Naive thymus-derived CD4-positive, alpha-beta T cell (primary cell): ENCODE data around the gene PFKP. TPM values are rescaled to one million over a fixed set of nuclear protein-coding genes. Genes with fewer than 3 reads are reported as not detected.
A peak's percentile ranks its signal among the peaks of the same experiment; 100 is the strongest.

ENCODE experiments used
- ATAC-seq: fragments of 150-1000 bp; cut with Tn5 transposase; 2 replicates; pipeline ENCODE4 v1.10.0; 2021; ENCODE audit warnings: mild to moderate bottlenecking, moderate library complexity
- CTCF ChIA-PET: fragments of 350-600 bp; sonication (Branson Sonifier 250); formaldehyde crosslinking; loops from one replicate; lab custom pipeline; 2021; ENCODE audit warnings: antibody characterized with exemption; lab: Charles Lee
- POLR2A ChIA-PET: fragments of 350-600 bp; sonication (Branson Sonifier 250); formaldehyde crosslinking; loops from one replicate; lab custom pipeline; 2021; ENCODE audit warnings: antibody characterized with exemption, inconsistent platforms; lab: Charles Lee
- DNase-seq, 9 donors: peaks; one replicate each; pipeline versions ENCODE4 v3.0.0 to v3.0.0-alpha.2; 2020 to 2022; ENCODE audit warnings: mixed read lengths in 1 of 9
- H3K27ac ChIP-seq: one replicate; pipeline ENCODE4 v1.7.0; 2013; ENCODE audit warnings: mild to moderate bottlenecking, low read depth, low read length, moderate library complexity
- H3K27me3 ChIP-seq, 2 donors: one replicate each; pipeline ENCODE4 v1.7.0; 2013; ENCODE audit warnings: low read length in 2 of 2, mild to moderate bottlenecking in 2 of 2, moderate library complexity in 2 of 2; ENCODE audit not compliant: control insufficient read depth in 2 of 2, insufficient read depth in 2 of 2
- H3K36me3 ChIP-seq, 3 experiments: 1 replicate in 2 of 3; 2 replicates in 1 of 3; pipeline ENCODE4 v1.7.0; 2013; ENCODE audit warnings: low read length in 3 of 3, mild to moderate bottlenecking in 3 of 3, moderate library complexity in 1 of 3; ENCODE audit not compliant: insufficient read depth in 3 of 3, control insufficient read depth in 2 of 3
- H3K4me1 ChIP-seq, 2 donors: one replicate each; pipeline ENCODE4 v1.7.0; 2013; ENCODE audit warnings: low read length in 2 of 2, mild to moderate bottlenecking in 2 of 2, moderate library complexity in 1 of 2; ENCODE audit not compliant: control insufficient read depth in 2 of 2, insufficient read depth in 2 of 2
- H3K4me3 ChIP-seq: 2 replicates; pipeline ENCODE4 v1.7.0; 2013; ENCODE audit warnings: mild to moderate bottlenecking, low read length
- H3K9me3 ChIP-seq, 3 experiments: 1 replicate in 2 of 3; 2 replicates in 1 of 3; pipeline ENCODE4 v1.7.0; 2013; ENCODE audit warnings: low read length in 3 of 3; ENCODE audit not compliant: control insufficient read depth in 2 of 3
- H3K27ac Mint-ChIP-seq, 9 donors: one replicate each; pipeline ENCODE4 v1.8.0; 2020 to 2022; ENCODE audit warnings: mixed read lengths in 9 of 9, mild to moderate bottlenecking in 8 of 9, moderate library complexity in 5 of 9, inconsistent platforms in 2 of 9
- H3K27me3 Mint-ChIP-seq, 5 donors: one replicate each; pipeline ENCODE4 v1.8.0; 2021 to 2022; ENCODE audit warnings: mixed read lengths in 5 of 5, mild to moderate bottlenecking in 1 of 5
- H3K36me3 Mint-ChIP-seq, 5 donors: one replicate each; pipeline ENCODE4 v1.8.0; 2020 to 2022; ENCODE audit warnings: mixed read lengths in 5 of 5, mild to moderate bottlenecking in 3 of 5, inconsistent platforms in 1 of 5
- H3K4me1 Mint-ChIP-seq, 7 donors: one replicate each; pipeline ENCODE4 v1.8.0; 2020 to 2022; ENCODE audit warnings: mixed read lengths in 7 of 7, mild to moderate bottlenecking in 3 of 7, inconsistent platforms in 1 of 7
- H3K4me3 Mint-ChIP-seq, 10 donors: one replicate each; pipeline ENCODE4 v1.8.0; 2020 to 2022; ENCODE audit warnings: mild to moderate bottlenecking in 10 of 10, mixed read lengths in 10 of 10, moderate library complexity in 6 of 10, inconsistent platforms in 2 of 10
- H3K9me3 Mint-ChIP-seq, 11 donors: one replicate each; pipeline ENCODE4 v1.8.0; 2020 to 2022; ENCODE audit warnings: mixed read lengths in 11 of 11, mild to moderate bottlenecking in 4 of 11, inconsistent platforms in 1 of 11, moderate library complexity in 1 of 11
- intact Hi-C, 2 donors: fragments of 100-400 bp; cut with micrococcal nuclease; formaldehyde crosslinking; loops; one replicate each; pipeline ENCODE4 v1.15.1; 2023
- polyA plus RNA-seq, 2 donors: library from polyadenylated mRNA; unstranded; fragments of 300-500 nt; fragmentation: Illumina TruSeq; gene quantifications; one replicate each; pipeline ENCODE4 v1.2.3, GENCODE V29; 2021
- total RNA-seq, 6 experiments: library from RNA in 5 of 6; stranded (reverse) in 5 of 6; gene quantifications; 1 replicate in 5 of 6; 2 replicates in 1 of 6; pipeline ENCODE4 v1.2.3 and lab custom pipeline; 2021 to 2026

Gene PFKP
- total and polyA plus RNA-seq, 7 experiments from 2014 or later, result 23.8 to 219 (median 44.9) TPM

GRCh38 chr10:3123571-3124411 is 56.4 kb downstream of the PFKP start:
- Histone ChIP-seq H3K36me3 (peaks cover 0 to 68% (median 0%) of the 10 kb centered on the region in 3 experiments), H3K27ac (no peak overlapping the region), H3K4me3 (no peak overlapping the region), H3K27me3 (no peaks in the 10 kb centered on the region), H3K9me3 (no peaks in the 10 kb centered on the region), H3K4me1 (no peaks in the 10 kb centered on the region)
- peak; percentile 19 for ATAC-seq
- H3K9me3 Mint-ChIP-seq, result peaks cover 0 to 9% (median 0%) of the 10 kb centered on the region in 11 donors
- CTCF ChIA-PET, result no interaction called here
- H3K4me3 Mint-ChIP-seq, result no peak overlapping the region
- no peaks in the 10 kb centered on the region for H3K27me3 Mint-ChIP-seq
- intact Hi-C loops, result no loop called here
- H3K36me3 Mint-ChIP-seq, result peaks cover 9 to 54% (median 14%) of the 10 kb centered on the region in 5 donors
- H3K27ac Mint-ChIP-seq, result no peak overlapping the region
- POLR2A ChIA-PET, result no interaction called here
- DNase-seq, result no peak
- H3K4me1 Mint-ChIP-seq, result no peaks in the 10 kb centered on the region

DNA sequence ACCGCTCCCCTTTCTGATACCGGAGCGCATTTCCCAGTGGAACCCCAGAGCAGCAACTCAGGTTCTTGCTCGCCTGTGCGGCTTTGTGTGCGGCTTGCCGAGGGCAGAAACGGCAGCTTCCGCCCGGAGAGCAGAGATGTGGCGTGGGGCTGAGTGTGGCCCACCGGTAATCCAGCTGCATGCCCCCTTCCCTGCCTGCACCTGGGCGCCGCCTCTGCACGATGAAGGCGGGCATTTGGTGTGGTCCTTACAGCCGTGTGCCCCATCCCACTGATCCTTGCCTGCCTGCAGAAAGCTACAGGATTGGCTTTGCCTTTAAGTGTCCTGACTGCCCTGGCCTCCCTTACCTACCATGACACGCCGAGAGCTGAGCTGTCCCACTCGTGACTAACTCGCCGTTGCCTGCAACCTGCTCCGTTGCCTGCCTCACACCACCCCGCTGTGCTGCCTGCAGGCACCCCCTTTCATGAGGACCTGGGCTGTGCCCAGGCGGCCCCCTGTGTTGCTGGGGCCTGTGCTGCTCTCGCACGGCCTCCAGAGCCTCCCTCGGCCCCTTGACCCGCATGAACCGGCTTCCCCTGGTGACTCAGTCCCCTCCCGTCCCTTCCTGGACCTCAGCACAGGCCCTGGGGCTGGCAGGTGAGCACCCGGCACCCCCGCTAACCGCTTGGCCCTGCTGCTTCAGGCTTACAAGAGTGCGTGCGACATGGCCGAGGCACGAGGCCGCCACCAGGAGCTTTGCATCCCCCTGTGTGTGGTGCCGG is 57.2 kb downstream of the PFKP start:
- Histone ChIP-seq H3K9me3 (no peaks in the 10 kb centered on the region), H3K27ac (no peak overlapping the region), H3K27me3 (no peaks in the 10 kb centered on the region), H3K36me3 (peaks cover 0 to 70% (median 0%) of the 10 kb centered on the region in 3 experiments), H3K4me1 (no peaks in the 10 kb centered on the region), H3K4me3 (no peak overlapping the region)
- H3K36me3 Mint-ChIP-seq, result peaks cover 9 to 56% (median 16%) of the 10 kb centered on the region in 5 donors
- ATAC-seq, result no peak
- no peaks in the 10 kb centered on the region for H3K4me1 Mint-ChIP-seq
- CTCF ChIA-PET, result no interaction called here
- no peak overlapping the region for H3K4me3 Mint-ChIP-seq
- no peak overlapping the region for H3K27ac Mint-ChIP-seq
- H3K27me3 Mint-ChIP-seq, result no peaks in the 10 kb centered on the region
- DNase-seq, result no peak
- H3K9me3 Mint-ChIP-seq, result peaks cover 0 to 9% (median 0%) of the 10 kb centered on the region in 11 donors
- POLR2A ChIA-PET, result no interaction called here
- intact Hi-C loops, result no loop called here

DNA sequence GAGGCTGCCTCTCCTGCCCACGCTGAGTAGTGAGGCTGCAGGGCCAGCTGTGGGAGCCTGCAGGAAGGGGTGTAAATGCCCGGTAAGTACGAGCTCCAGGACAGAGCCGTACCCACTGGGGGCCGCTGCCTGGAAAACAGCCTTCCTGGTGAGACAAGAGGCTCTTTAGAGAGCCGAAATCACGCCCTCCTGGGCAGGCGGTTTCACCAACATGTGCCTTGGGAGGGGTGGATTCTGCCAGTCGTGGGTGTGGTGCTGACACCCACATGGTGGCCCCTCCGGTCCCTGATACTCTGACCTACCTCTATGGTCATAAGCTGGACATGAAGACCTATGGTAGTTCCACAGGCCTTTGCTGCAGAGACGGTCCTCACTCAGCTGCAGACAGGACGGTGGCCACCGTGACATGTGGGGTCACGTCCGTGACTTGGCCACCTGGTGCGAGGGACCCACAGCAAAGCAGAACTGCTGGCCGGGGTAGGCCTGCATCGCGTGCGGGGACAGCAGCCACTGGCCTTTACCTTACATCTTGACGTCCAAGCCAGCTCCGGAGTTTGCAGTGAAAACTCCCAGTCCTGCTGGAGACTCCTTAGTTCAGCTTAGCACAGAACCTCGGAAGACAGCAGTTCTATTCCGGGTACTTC is 58.3 kb downstream of the PFKP start:
- DNase-seq (no peak), ATAC-seq (no peak)
- no peaks in the 10 kb centered on the region for H3K27me3 ChIP-seq
- CTCF ChIA-PET, result no interaction called here
- peaks cover 0 to 73% (median 0%) of the 10 kb centered on the region in 3 experiments for H3K36me3 ChIP-seq
- no peaks in the 10 kb centered on the region for H3K9me3 ChIP-seq
- Mint-ChIP-seq H3K4me1 (no peaks in the 10 kb centered on the region), H3K4me3 (no peak overlapping the region), H3K27ac (no peak overlapping the region), H3K36me3 (peaks cover 9 to 57% (median 22%) of the 10 kb centered on the region in 5 donors), H3K27me3 (no peaks in the 10 kb centered on the region), H3K9me3 (peaks cover 0 to 9% (median 0%) of the 10 kb centered on the region in 11 donors)
- no peak overlapping the region for H3K4me3 ChIP-seq
- no peaks in the 10 kb centered on the region for H3K4me1 ChIP-seq
- intact Hi-C loops, result no loop called here
- no peak overlapping the region for H3K27ac ChIP-seq
- POLR2A ChIA-PET, result no interaction called here

DNA sequence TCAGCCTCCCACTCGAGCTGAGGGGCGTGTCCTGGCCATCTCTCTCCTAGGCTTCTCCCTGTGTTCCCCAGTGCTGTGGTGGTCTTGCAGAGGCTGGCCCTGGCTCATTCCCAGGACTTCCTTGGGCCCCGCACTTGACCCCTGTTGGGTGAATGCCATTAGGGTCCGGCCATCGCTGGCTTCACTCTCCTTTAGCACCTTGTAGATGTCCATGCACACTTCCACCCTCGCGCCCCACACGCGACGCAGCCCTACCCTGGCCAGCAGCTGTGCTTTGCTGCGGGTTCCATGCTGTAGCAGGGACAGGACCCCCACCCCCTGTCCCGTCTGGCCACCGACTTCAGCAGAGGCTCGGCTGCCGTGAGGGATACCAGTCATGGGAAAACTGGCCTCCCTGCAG is 58.9 kb downstream of the PFKP start:
- peaks cover 0 to 9% (median 0%) of the 10 kb centered on the region in 11 donors for H3K9me3 Mint-ChIP-seq
- ATAC-seq, result no peak
- no peak overlapping the region for H3K4me3 Mint-ChIP-seq
- Histone ChIP-seq H3K27ac (no peak overlapping the region), H3K36me3 (peaks cover 0 to 73% (median 0%) of the 10 kb centered on the region in 3 experiments), H3K9me3 (no peaks in the 10 kb centered on the region), H3K4me1 (no peaks in the 10 kb centered on the region), H3K27me3 (no peaks in the 10 kb centered on the region), H3K4me3 (no peak overlapping the region)
- H3K27me3 Mint-ChIP-seq, result no peaks in the 10 kb centered on the region
- DNase-seq, result no peak
- H3K36me3 Mint-ChIP-seq, result peaks cover 9 to 55% (median 22%) of the 10 kb centered on the region in 5 donors
- H3K4me1 Mint-ChIP-seq, result no peaks in the 10 kb centered on the region
- ChIA-PET CTCF (no interaction called here), POLR2A (no interaction called here)
- intact Hi-C loops, result no loop called here
- no peak overlapping the region for H3K27ac Mint-ChIP-seq

- intact Hi-C loops, result no loop called here
- peaks cover 0 to 9% (median 0%) of the 10 kb centered on the region in 11 donors for H3K9me3 Mint-ChIP-seq
- no peak for ATAC-seq
- Histone ChIP-seq H3K4me3 (no peak overlapping the region), H3K9me3 (no peaks in the 10 kb centered on the region), H3K36me3 (peaks cover 0 to 76% (median 0%) of the 10 kb centered on the region in 3 experiments), H3K4me1 (no peaks in the 10 kb centered on the region), H3K27me3 (no peaks in the 10 kb centered on the region), H3K27ac (no peak overlapping the region)
- no peak overlapping the region for H3K27ac Mint-ChIP-seq
- H3K27me3 Mint-ChIP-seq, result no peaks in the 10 kb centered on the region
- ChIA-PET CTCF (no interaction called here), POLR2A (no interaction called here)
- DNase-seq, result no peak
- no peaks in the 10 kb centered on the region for H3K4me1 Mint-ChIP-seq
- H3K36me3 Mint-ChIP-seq, result peaks cover 9 to 58% (median 24%) of the 10 kb centered on the region in 5 donors
- no peak overlapping the region for H3K4me3 Mint-ChIP-seq
Measured at GRCh38 chr10:3126741-3127346, 59.5 kb downstream of the PFKP start.

- Mint-ChIP-seq H3K27me3 (no peaks in the 10 kb centered on the region), H3K4me3 (no peak overlapping the region), H3K27ac (no peak overlapping the region), H3K9me3 (peaks cover 0 to 9% (median 0%) of the 10 kb centered on the region in 11 donors), H3K36me3 (peaks cover 11 to 58% (median 20%) of the 10 kb centered on the region in 5 donors), H3K4me1 (no peaks in the 10 kb centered on the region)
- no peaks in the 10 kb centered on the region for H3K4me1 ChIP-seq
- intact Hi-C loops, result no loop called here
- peaks cover 0 to 78% (median 0%) of the 10 kb centered on the region in 3 experiments for H3K36me3 ChIP-seq
- DNase-seq (no peak), ATAC-seq (no peak)
- H3K27me3 ChIP-seq, result no peaks in the 10 kb centered on the region
- ChIA-PET CTCF (no interaction called here), POLR2A (no interaction called here)
- H3K27ac ChIP-seq, result no peak overlapping the region
- H3K9me3 ChIP-seq, result no peaks in the 10 kb centered on the region
- H3K4me3 ChIP-seq, result no peak overlapping the region
Measured at GRCh38 chr10:3127921-3128320, 60.6 kb downstream of the PFKP start.
